ENCODE results near the gene KCNN3. TPM values are rescaled to one million over a fixed set of nuclear protein-coding genes. Genes with fewer than 3 reads are reported as not detected.

Gene KCNN3
- total RNA-seq, 2 experiments from 2014 or later, result 0.11 TPM; not detected in 1

- peaks cover 8% of the 10 kb centered on the region for H3K27me3 Mint-ChIP-seq
- ChIA-PET POLR2A (no interaction called here), CTCF (no interaction called here)
- H3K4me3 Mint-ChIP-seq, result no peak overlapping the region
- no peak for TF ChIP-seq CTCF (IDR thresholded peaks at IDR 0.05)
- DNase-seq (no peak), ATAC-seq (no peak)
- no peaks in the 10 kb centered on the region for H3K36me3 Mint-ChIP-seq (ENCODE audit: low read depth)
- no peak overlapping the region for H3K27ac Mint-ChIP-seq
- intact Hi-C loops (cut with micrococcal nuclease), result no loop called here
- H3K4me1 Mint-ChIP-seq (ENCODE audit: low read depth), result peaks cover 17% of the 10 kb centered on the region
- H3K9me3 Mint-ChIP-seq, result no peaks in the 10 kb centered on the region
Measured at GRCh38 chr1:154845879-154846278, 24.2 kb downstream of the KCNN3 start.

- Mint-ChIP-seq H3K36me3 (ENCODE audit: low read depth) (no peaks in the 10 kb centered on the region), H3K9me3 (no peaks in the 10 kb centered on the region), H3K4me1 (ENCODE audit: low read depth) (peaks cover 12% of the 10 kb centered on the region), H3K27ac (no peak overlapping the region), H3K27me3 (peaks cover 8% of the 10 kb centered on the region), H3K4me3 (no peak overlapping the region)
- no peak for TF ChIP-seq CTCF (IDR thresholded peaks at IDR 0.05)
- ChIA-PET POLR2A (interaction anchor here (1.1 kb wide), 1 partner anchor 54 kb away, joined by 3 read pairs; no protein-coding TSS in a partner anchor), CTCF (interaction anchor here (0.7 to 1.5 kb wide), 2 partner anchors 12 to 90 kb away, joined by 3 to 4 read pairs; no protein-coding TSS in a partner anchor)
- DNase-seq (no peak), ATAC-seq (no peak)
- intact Hi-C loops (cut with micrococcal nuclease), result no loop called here
Measured at GRCh38 chr1:154845174-154845573, 24.9 kb downstream of the KCNN3 start.

- H3K4me1 Mint-ChIP-seq (ENCODE audit: low read depth), result peaks cover 4% of the 10 kb centered on the region
- CTCF ChIA-PET, result interaction anchor here (1.5 kb wide), 1 partner anchor 11 kb away, joined by 4 read pairs; no protein-coding TSS in a partner anchor
Measured at GRCh38 chr1:154844297-154844681, 25.8 kb downstream of the KCNN3 start.

GRCh38 chr1:154843636-154844296, 26.3 kb downstream of the KCNN3 start:
- ChIA-PET POLR2A (no interaction called here), CTCF (no interaction called here)

More at GRCh38 chr1:154844297-154844681, 25.8 kb downstream of the KCNN3 start:
- H3K27me3 Mint-ChIP-seq, result peaks cover 8% of the 10 kb centered on the region
- TF ChIP-seq CTCF (IDR thresholded peaks at IDR 0.05), result no peak
- no peak overlapping the region for H3K27ac Mint-ChIP-seq
- intact Hi-C loops (cut with micrococcal nuclease), result no loop called here
- POLR2A ChIA-PET, result interaction anchor here (1.1 kb wide), 1 partner anchor 53 kb away, joined by 3 read pairs; no protein-coding TSS in a partner anchor
- no peak overlapping the region for H3K4me3 Mint-ChIP-seq
- DNase-seq (no peak), ATAC-seq (no peak)
- no peaks in the 10 kb centered on the region for H3K9me3 Mint-ChIP-seq
- no peaks in the 10 kb centered on the region for H3K36me3 Mint-ChIP-seq (ENCODE audit: low read depth)

More at GRCh38 chr1:154843636-154844296, 26.3 kb downstream of the KCNN3 start:
- intact Hi-C loops (cut with micrococcal nuclease), result no loop called here
- ATAC-seq (no peak), DNase-seq (no peak)
- Mint-ChIP-seq H3K36me3 (ENCODE audit: low read depth) (no peaks in the 10 kb centered on the region), H3K4me3 (no peak overlapping the region), H3K4me1 (ENCODE audit: low read depth) (no peaks in the 10 kb centered on the region), H3K27me3 (peaks cover 8% of the 10 kb centered on the region), H3K27ac (no peak overlapping the region), H3K9me3 (no peaks in the 10 kb centered on the region)
- no peak for TF ChIP-seq CTCF (IDR thresholded peaks at IDR 0.05)

Measured in activated CD8-positive, alpha-beta T cell treated with anti-CD3 and anti-CD28 coated beads for 36 hours (primary cell).